ENCODE results near the gene SSTR4.

The SSTR4 gene

DNA sequence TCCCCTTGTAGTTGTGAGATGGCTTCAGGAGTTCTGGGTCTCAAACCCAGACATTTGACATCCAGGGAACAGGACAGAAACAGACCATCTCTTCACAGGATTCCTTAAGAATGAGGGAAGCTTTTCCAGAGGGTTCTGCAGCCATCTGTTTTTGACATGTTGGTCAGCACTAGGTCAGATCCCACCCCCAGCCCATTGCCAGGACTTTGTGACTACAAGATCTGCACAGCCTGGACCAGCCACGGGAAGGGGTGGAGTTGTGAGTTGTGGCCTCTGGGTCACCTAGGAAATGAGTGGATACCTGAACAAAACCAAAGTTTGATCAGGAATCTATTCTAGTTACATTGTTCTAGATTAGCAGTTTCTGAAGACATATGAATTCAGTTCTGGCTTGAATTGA lies 39.2 kb upstream of the SSTR4 start:
- no peak for TF ChIP-seq GLIS3 (CRISPR knock-in tag; IDR thresholded peaks at IDR 0.05)
- ATAC-seq: no peak

DNA sequence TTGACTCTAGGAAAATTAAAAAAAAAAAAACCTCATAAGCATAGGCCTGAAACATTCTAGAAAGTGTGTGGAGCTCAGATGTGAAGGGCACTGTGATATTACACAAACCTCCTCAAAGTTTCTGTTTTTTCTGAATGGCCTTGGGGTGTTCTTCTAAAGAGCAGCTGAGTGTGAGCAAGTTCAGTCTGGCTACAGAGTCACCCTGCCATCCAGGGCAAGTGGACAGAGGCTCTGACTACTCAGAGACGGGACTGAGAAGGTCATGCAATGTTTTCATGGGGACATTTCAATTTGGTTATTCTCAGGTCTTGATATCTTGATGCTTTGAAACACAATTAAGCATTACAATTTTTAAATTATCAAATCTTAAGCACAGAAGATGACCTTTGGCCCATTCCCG lies 36.6 kb upstream of the SSTR4 start:
- no peak for ATAC-seq
- TF ChIP-seq OSR1 (CRISPR knock-in tag; IDR thresholded peaks at IDR 0.05) (no peak), ZNF565 (CRISPR knock-in tag; conservative IDR thresholded peaks at IDR 0.05; ENCODE audit: low read depth) (no peak), ESRRG (CRISPR knock-in tag; IDR thresholded peaks at IDR 0.05) (no peak), TCF4 (CRISPR knock-in tag; IDR thresholded peaks at IDR 0.05; ENCODE audit: borderline replicate concordance) (no peak), RARB (CRISPR knock-in tag; IDR thresholded peaks at IDR 0.05) (no peak), ARNTL (CRISPR knock-in tag; IDR thresholded peaks at IDR 0.05; ENCODE audit: borderline replicate concordance, low read depth) (no peak), GLIS3 (CRISPR knock-in tag; IDR thresholded peaks at IDR 0.05) (no peak), ZC3H10 (CRISPR knock-in tag; IDR thresholded peaks at IDR 0.05) (no peak), ZNF70 (CRISPR knock-in tag; IDR thresholded peaks at IDR 0.05) (no peak)
- TF ChIP-seq, protein P1, sequence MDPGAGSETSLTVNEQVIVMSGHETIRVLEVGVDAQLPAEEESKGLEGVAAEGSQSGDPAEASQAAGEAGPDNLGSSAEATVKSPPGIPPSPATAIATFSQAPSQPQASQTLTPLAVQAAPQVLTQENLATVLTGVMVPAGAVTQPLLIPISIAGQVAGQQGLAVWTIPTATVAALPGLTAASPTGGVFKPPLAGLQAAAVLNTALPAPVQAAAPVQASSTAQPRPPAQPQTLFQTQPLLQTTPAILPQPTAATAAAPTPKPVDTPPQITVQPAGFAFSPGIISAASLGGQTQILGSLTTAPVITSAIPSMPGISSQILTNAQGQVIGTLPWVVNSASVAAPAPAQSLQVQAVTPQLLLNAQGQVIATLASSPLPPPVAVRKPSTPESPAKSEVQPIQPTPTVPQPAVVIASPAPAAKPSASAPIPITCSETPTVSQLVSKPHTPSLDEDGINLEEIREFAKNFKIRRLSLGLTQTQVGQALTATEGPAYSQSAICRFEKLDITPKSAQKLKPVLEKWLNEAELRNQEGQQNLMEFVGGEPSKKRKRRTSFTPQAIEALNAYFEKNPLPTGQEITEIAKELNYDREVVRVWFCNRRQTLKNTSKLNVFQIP (CRISPR knock-in tag; IDR thresholded peaks at IDR 0.05; ENCODE audit: borderline replicate concordance, low read depth): no peak

DNA sequence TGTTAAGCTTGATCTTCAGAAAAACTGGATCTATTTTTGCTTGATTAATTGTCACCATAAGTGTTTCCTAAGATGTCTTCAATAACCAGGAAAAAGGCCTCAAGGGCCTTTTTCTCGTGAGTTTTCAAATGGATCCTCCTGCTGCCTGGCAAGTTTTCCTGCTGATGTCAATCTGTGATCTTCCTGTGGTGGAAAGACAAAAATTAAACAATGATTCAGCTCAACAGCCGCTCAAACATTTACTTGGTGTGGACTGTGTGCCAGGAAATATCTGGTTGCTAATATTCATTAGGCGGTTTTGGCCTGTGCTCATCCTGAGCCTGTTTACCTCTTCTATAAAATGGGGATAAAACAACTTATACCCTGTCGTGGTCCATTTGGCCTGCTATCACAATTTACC lies 35.4 kb upstream of the SSTR4 start:
- no peak for ATAC-seq
- TF ChIP-seq BACH2 (CRISPR knock-in tag; IDR thresholded peaks at IDR 0.05; ENCODE audit: borderline replicate concordance) (no peak), ZNF565 (CRISPR knock-in tag; conservative IDR thresholded peaks at IDR 0.05; ENCODE audit: low read depth) (no peak), SNAI2 (CRISPR knock-in tag; IDR thresholded peaks at IDR 0.05) (no peak)
- TF ChIP-seq, protein P2, sequence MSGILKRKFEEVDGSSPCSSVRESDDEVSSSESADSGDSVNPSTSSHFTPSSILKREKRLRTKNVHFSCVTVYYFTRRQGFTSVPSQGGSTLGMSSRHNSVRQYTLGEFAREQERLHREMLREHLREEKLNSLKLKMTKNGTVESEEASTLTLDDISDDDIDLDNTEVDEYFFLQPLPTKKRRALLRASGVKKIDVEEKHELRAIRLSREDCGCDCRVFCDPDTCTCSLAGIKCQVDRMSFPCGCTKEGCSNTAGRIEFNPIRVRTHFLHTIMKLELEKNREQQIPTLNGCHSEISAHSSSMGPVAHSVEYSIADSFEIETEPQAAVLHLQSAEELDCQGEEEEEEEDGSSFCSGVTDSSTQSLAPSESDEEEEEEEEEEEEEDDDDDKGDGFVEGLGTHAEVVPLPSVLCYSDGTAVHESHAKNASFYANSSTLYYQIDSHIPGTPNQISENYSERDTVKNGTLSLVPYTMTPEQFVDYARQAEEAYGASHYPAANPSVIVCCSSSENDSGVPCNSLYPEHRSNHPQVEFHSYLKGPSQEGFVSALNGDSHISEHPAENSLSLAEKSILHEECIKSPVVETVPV (CRISPR knock-in tag; IDR thresholded peaks at IDR 0.05): no peak
- TF ChIP-seq, protein P3, sequence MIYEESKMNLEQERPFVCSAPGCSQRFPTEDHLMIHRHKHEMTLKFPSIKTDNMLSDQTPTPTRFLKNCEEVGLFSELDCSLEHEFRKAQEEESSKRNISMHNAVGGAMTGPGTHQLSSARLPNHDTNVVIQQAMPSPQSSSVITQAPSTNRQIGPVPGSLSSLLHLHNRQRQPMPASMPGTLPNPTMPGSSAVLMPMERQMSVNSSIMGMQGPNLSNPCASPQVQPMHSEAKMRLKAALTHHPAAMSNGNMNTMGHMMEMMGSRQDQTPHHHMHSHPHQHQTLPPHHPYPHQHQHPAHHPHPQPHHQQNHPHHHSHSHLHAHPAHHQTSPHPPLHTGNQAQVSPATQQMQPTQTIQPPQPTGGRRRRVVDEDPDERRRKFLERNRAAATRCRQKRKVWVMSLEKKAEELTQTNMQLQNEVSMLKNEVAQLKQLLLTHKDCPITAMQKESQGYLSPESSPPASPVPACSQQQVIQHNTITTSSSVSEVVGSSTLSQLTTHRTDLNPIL (CRISPR knock-in tag; IDR thresholded peaks at IDR 0.05; ENCODE audit: low read depth): no peak

DNA sequence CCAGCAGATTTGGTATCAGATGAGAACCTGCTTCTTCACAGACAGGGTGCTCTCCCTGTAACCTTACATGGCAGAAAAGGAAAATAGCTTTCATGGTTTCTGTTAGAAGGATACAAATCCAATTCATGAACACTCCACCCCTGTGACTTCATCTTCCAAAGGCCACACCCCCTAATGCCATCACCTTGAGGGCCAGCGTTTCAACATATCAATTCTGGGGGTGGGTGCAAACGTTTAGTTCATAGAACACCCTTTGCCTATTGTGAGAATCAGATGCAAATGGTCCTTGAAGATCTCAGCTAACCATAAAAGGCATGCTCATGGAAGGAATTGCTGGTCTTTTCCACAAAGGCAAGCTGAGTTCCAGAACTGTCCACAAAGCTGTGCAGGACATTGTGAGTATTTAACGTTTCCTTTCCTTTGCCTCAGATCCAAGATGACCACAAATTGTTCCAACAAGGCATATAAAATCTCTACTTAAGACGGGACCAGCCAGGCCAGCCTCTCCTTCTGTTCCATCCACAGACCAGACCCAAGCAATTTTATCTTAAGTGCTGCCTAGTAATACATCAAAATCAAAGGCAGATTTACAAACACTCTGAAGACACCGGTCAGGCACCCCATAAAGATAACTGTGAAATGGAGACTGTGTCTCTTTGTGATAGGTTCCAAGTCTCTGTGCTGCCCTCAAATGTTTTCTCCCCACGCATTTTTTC lies 34.7 kb upstream of the SSTR4 start:
- TF ChIP-seq SNAI2 (CRISPR knock-in tag; IDR thresholded peaks at IDR 0.05): no peak
- no peak for TF ChIP-seq CSDC2 (CRISPR knock-in tag; IDR thresholded peaks at IDR 0.05)
- no peak for TF ChIP-seq ZNF565 (CRISPR knock-in tag; conservative IDR thresholded peaks at IDR 0.05; ENCODE audit: low read depth)
- no peak for TF ChIP-seq BACH2 (CRISPR knock-in tag; IDR thresholded peaks at IDR 0.05; ENCODE audit: borderline replicate concordance)
- TF ChIP-seq RARB (CRISPR knock-in tag; IDR thresholded peaks at IDR 0.05): no peak
- TF ChIP-seq ZNF70 (CRISPR knock-in tag; IDR thresholded peaks at IDR 0.05): no peak
- TF ChIP-seq, protein P2 (CRISPR knock-in tag; IDR thresholded peaks at IDR 0.05): no peak
- TF ChIP-seq ZNF8 (CRISPR knock-in tag; IDR thresholded peaks at IDR 0.05): no peak
- TF ChIP-seq, protein P4, sequence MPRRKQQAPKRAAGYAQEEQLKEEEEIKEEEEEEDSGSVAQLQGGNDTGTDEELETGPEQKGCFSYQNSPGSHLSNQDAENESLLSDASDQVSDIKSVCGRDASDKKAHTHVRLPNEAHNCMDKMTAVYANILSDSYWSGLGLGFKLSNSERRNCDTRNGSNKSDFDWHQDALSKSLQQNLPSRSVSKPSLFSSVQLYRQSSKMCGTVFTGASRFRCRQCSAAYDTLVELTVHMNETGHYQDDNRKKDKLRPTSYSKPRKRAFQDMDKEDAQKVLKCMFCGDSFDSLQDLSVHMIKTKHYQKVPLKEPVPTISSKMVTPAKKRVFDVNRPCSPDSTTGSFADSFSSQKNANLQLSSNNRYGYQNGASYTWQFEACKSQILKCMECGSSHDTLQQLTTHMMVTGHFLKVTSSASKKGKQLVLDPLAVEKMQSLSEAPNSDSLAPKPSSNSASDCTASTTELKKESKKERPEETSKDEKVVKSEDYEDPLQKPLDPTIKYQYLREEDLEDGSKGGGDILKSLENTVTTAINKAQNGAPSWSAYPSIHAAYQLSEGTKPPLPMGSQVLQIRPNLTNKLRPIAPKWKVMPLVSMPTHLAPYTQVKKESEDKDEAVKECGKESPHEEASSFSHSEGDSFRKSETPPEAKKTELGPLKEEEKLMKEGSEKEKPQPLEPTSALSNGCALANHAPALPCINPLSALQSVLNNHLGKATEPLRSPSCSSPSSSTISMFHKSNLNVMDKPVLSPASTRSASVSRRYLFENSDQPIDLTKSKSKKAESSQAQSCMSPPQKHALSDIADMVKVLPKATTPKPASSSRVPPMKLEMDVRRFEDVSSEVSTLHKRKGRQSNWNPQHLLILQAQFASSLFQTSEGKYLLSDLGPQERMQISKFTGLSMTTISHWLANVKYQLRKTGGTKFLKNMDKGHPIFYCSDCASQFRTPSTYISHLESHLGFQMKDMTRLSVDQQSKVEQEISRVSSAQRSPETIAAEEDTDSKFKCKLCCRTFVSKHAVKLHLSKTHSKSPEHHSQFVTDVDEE (CRISPR knock-in tag; IDR thresholded peaks at IDR 0.05): no peak
- TF ChIP-seq GLIS3 (CRISPR knock-in tag; IDR thresholded peaks at IDR 0.05): no peak
- no peak for TF ChIP-seq TCF4 (CRISPR knock-in tag; IDR thresholded peaks at IDR 0.05; ENCODE audit: borderline replicate concordance)
- no peak for TF ChIP-seq ISL1 (CRISPR knock-in tag; IDR thresholded peaks at IDR 0.05)
- TF ChIP-seq TOX (CRISPR knock-in tag; IDR thresholded peaks at IDR 0.05; ENCODE audit: borderline replicate concordance): no peak
- no peak for TF ChIP-seq ZC3H10 (CRISPR knock-in tag; IDR thresholded peaks at IDR 0.05)
- TF ChIP-seq PPARA (CRISPR knock-in tag; IDR thresholded peaks at IDR 0.05; ENCODE audit: borderline replicate concordance): no peak
- TF ChIP-seq ARNTL (CRISPR knock-in tag; IDR thresholded peaks at IDR 0.05; ENCODE audit: borderline replicate concordance, low read depth): no peak
- TF ChIP-seq OSR1 (CRISPR knock-in tag; IDR thresholded peaks at IDR 0.05): no peak
- TF ChIP-seq, protein P3 (CRISPR knock-in tag; IDR thresholded peaks at IDR 0.05; ENCODE audit: low read depth): no peak
- no peak for TF ChIP-seq ZFP3 (CRISPR knock-in tag; IDR thresholded peaks at IDR 0.05)
- TF ChIP-seq, protein P1 (CRISPR knock-in tag; IDR thresholded peaks at IDR 0.05; ENCODE audit: borderline replicate concordance, low read depth): no peak
- ATAC-seq: no peak
